HepG2 (cell line): ENCODE data around the gene ARHGAP21. TPM values are rescaled to one million over a fixed set of nuclear protein-coding genes. Genes with fewer than 3 reads are reported as not detected.
A peak's percentile ranks its signal among the peaks of the same experiment; 100 is the strongest.

Experiments
- FOSL1 ChIP-seq: sonication (generic); formaldehyde crosslinking; IDR thresholded peaks from 2 replicates; pipeline ENCODE4 v1.9.0; 2021; ENCODE audit warnings: missing genetic modification reagents, borderline replicate concordance
- KDM4B ChIP-seq: sonication (generic); formaldehyde crosslinking; IDR thresholded peaks from 2 replicates; pipeline ENCODE4 v1.4.0; 2020; ENCODE audit warnings: missing genetic modification reagents
- KLF6 ChIP-seq: IDR thresholded peaks from 2 replicates; pipeline ENCODE4 v1.8.0; 2016; ENCODE audit warnings: missing biosample characterization, missing genetic modification reagents
- MNT ChIP-seq: fragments of 450-650 bp; IDR thresholded peaks from 2 replicates; pipeline ENCODE4 v1.6.1; 2016
- MXD4 ChIP-seq: IDR thresholded peaks from 2 replicates; pipeline ENCODE4 v1.6.1; 2016; ENCODE audit warnings: mild to moderate bottlenecking, missing biosample characterization, missing genetic modification reagents
- NRL ChIP-seq: sonication (generic); formaldehyde crosslinking; IDR thresholded peaks from 2 replicates; pipeline ENCODE4 v1.5.0; 2020; ENCODE audit warnings: missing genetic modification reagents, mild to moderate bottlenecking, moderate library complexity, borderline replicate concordance
- PATZ1 ChIP-seq: sonication (generic); formaldehyde crosslinking; IDR thresholded peaks from 2 replicates; pipeline ENCODE4 v1.4.0; 2020; ENCODE audit warnings: missing genetic modification reagents
- POLR2AphosphoS5 ChIP-seq: IDR thresholded peaks from 2 replicates; pipeline ENCODE4 v1.6.1; 2012; ENCODE audit warnings: low read depth, low read length
- RNF2 ChIP-seq: fragments of 450-650 bp; conservative IDR thresholded peaks from 2 replicates; pipeline ENCODE4 v1.6.1; 2016; ENCODE audit warnings: low read depth
- TMF1 ChIP-seq: sonication (generic); formaldehyde crosslinking; IDR thresholded peaks from 2 replicates; pipeline ENCODE4 v1.8.1; 2022; ENCODE audit warnings: low read depth, missing genetic modification reagents
- TOE1 ChIP-seq: sonication (generic); formaldehyde crosslinking; IDR thresholded peaks from 2 replicates; pipeline ENCODE4 v1.4.0; 2020; ENCODE audit warnings: mild to moderate bottlenecking, missing genetic modification reagents
- ZFY ChIP-seq: sonication (generic); formaldehyde crosslinking; IDR thresholded peaks from 2 replicates; pipeline ENCODE4 v1.4.0; 2020; ENCODE audit warnings: missing genetic modification reagents
- ZFYVE20 ChIP-seq: sonication (generic); formaldehyde crosslinking; IDR thresholded peaks from 2 replicates; pipeline ENCODE4 v1.8.0; 2023; ENCODE audit warnings: low read depth, mild to moderate bottlenecking, moderate library complexity, missing genetic modification reagents, borderline replicate concordance
- ZNF256 ChIP-seq: sonication (generic); formaldehyde crosslinking; conservative IDR thresholded peaks from 2 replicates; pipeline ENCODE4 v1.4.0; 2020; ENCODE audit warnings: missing genetic modification reagents
- ZNF3 ChIP-seq: IDR thresholded peaks from 2 replicates; pipeline ENCODE4 v1.7.0; 2017; ENCODE audit warnings: inconsistent platforms
- ZNF343 ChIP-seq: sonication (generic); formaldehyde crosslinking; IDR thresholded peaks from 2 replicates; pipeline ENCODE4 v1.4.0; 2020; ENCODE audit warnings: mild to moderate bottlenecking, missing genetic modification reagents
- ZNF44 ChIP-seq: sonication (generic); formaldehyde crosslinking; IDR thresholded peaks from 2 replicates; pipeline ENCODE4 v1.5.1; 2020; ENCODE audit warnings: mild to moderate bottlenecking, missing genetic modification reagents
- ZNF503 ChIP-seq: sonication (generic); formaldehyde crosslinking; IDR thresholded peaks from 2 replicates; pipeline ENCODE4 v1.4.0; 2020; ENCODE audit warnings: missing genetic modification reagents
- ZNF678 ChIP-seq: sonication (generic); formaldehyde crosslinking; IDR thresholded peaks from 2 replicates; pipeline ENCODE4 v1.4.0; 2020; ENCODE audit warnings: mild to moderate bottlenecking, missing genetic modification reagents
- ZNF749 ChIP-seq: sonication (generic); formaldehyde crosslinking; IDR thresholded peaks from 2 replicates; pipeline ENCODE4 v1.8.0; 2022; ENCODE audit warnings: mild to moderate bottlenecking, missing genetic modification reagents, moderate library complexity, borderline replicate concordance
- ZSCAN12 ChIP-seq: sonication (generic); formaldehyde crosslinking; IDR thresholded peaks from 2 replicates; pipeline ENCODE4 v1.9.0; 2021; ENCODE audit warnings: mild to moderate bottlenecking, missing genetic modification reagents
- polyA plus RNA-seq, 8 experiments: library from polyadenylated mRNA; depleted of rRNA in 3 of 8; stranded (reverse) in 7 of 8; unstranded in 1 of 8; fragments of >200 nt; fragmentation: Illumina TruSeq in 4 of 8; extraction: Trizol in 4 of 8; gene quantifications; 2 replicates each; pipeline versions ENCODE4 v1.2.1 to v1.2.3, GENCODE V29; 2011 to 2016; ENCODE audit warnings: low read depth in 4 of 8, missing spikeins in 1 of 8, mixed read lengths in 1 of 8; ENCODE audit not compliant: insufficient read depth in 1 of 8
- total RNA-seq, 5 experiments: library from RNA; depleted of rRNA; stranded (reverse); fragments of >200 nt; fragmentation: Illumina TruSeq; extraction: Trizol; gene quantifications; 2 replicates each; pipeline ENCODE4 v1.2.3, GENCODE V29; 2016; ENCODE audit warnings: low read depth in 1 of 5
- TF ChIP-seq, protein P1 (sequence below): IDR thresholded peaks from 2 replicates; pipeline ENCODE4 v1.4.0; 2020; ENCODE audit warnings: mild to moderate bottlenecking, missing genetic modification reagents

Gene ARHGAP21
- total and polyA plus RNA-seq, 2 of the 13 experiments (the other 11 are each of a cell fraction or from before 2014, with no cell fraction given) = 23.9 to 26.6 TPM

GRCh38 chr10:24722676-24723385 lies 856 bp downstream of the ARHGAP21 start (continued):
- TF ChIP-seq PATZ1 (no peak), FOSL1 (CRISPR knock-in tag) (no peak), ZNF503 (CRISPR knock-in tag) (no peak; the same call in 1 of the 2 replicates), POLR2AphosphoS5 (peak; percentile 37; the same call in 1 of the 2 replicates), TOE1 (CRISPR knock-in tag) (no peak), RNF2 (0 out of 2 replicates have a peak, but pooled peaks have one; percentile 53), ZNF678 (CRISPR knock-in tag) (no peak), ZNF749 (CRISPR knock-in tag) (0 out of 2 replicates have a peak, but pooled peaks have one; percentile 23), TMF1 (CRISPR knock-in tag) (no peak), KDM4B (CRISPR knock-in tag) (no peak), ZNF256 (CRISPR knock-in tag) (no peak), ZNF343 (peak; percentile 89; the same call in 1 of the 2 replicates), ZFYVE20 (CRISPR knock-in tag) (no peak), MNT (no peak), MXD4 (CRISPR knock-in tag) (no peak), ZNF3 (CRISPR knock-in tag) (no peak), ZSCAN12 (CRISPR knock-in tag) (no peak), ZFY (CRISPR knock-in tag) (peak; percentile 90), NRL (CRISPR knock-in tag) (no peak), ZNF44 (CRISPR knock-in tag) (no peak), KLF6 (CRISPR knock-in tag) (0 out of 2 replicates have a peak, but pooled peaks have one; percentile 28)
- TF ChIP-seq, protein P1, sequence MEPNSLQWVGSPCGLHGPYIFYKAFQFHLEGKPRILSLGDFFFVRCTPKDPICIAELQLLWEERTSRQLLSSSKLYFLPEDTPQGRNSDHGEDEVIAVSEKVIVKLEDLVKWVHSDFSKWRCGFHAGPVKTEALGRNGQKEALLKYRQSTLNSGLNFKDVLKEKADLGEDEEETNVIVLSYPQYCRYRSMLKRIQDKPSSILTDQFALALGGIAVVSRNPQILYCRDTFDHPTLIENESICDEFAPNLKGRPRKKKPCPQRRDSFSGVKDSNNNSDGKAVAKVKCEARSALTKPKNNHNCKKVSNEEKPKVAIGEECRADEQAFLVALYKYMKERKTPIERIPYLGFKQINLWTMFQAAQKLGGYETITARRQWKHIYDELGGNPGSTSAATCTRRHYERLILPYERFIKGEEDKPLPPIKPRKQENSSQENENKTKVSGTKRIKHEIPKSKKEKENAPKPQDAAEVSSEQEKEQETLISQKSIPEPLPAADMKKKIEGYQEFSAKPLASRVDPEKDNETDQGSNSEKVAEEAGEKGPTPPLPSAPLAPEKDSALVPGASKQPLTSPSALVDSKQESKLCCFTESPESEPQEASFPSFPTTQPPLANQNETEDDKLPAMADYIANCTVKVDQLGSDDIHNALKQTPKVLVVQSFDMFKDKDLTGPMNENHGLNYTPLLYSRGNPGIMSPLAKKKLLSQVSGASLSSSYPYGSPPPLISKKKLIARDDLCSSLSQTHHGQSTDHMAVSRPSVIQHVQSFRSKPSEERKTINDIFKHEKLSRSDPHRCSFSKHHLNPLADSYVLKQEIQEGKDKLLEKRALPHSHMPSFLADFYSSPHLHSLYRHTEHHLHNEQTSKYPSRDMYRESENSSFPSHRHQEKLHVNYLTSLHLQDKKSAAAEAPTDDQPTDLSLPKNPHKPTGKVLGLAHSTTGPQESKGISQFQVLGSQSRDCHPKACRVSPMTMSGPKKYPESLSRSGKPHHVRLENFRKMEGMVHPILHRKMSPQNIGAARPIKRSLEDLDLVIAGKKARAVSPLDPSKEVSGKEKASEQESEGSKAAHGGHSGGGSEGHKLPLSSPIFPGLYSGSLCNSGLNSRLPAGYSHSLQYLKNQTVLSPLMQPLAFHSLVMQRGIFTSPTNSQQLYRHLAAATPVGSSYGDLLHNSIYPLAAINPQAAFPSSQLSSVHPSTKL (CRISPR knock-in tag) = no peak
